GM23338 (cell line): ENCODE data around the gene DYNLT3. TPM values are rescaled to one million over a fixed set of nuclear protein-coding genes. Genes with fewer than 3 reads are reported as not detected.

Experiments
- ATAC-seq: fragments of 200-7000 bp; cut with Tn5 transposase; 3 replicates; pipeline ENCODE4 v1.9.1; 2020
- DNase-seq: peaks from one replicate; pipeline ENCODE4 v3.0.0-alpha.2; 2015; ENCODE audit warnings: low spot score
- H2AFZ ChIP-seq: fragments of 200-600 bp; sonication (generic); 2 replicates; pipeline ENCODE4 v1.8.0; 2016; ENCODE audit warnings: antibody characterized with exemption, mild to moderate bottlenecking, moderate library complexity
- H3F3A ChIP-seq: fragments of 200-600 bp; sonication (generic); replicated peaks from 2 replicates; pipeline ENCODE4 v1.8.0; 2017; ENCODE audit warnings: antibody characterized with exemption, mixed run types, low read depth
- H3K27ac ChIP-seq: fragments of 200-600 bp; sonication (generic); 2 replicates; pipeline ENCODE4 v1.6.1; 2016; ENCODE audit warnings: low read depth
- H3K27me3 ChIP-seq: fragments of 200-600 bp; sonication (generic); 2 replicates; pipeline ENCODE4 v1.8.0; 2016; ENCODE audit warnings: mild to moderate bottlenecking, mixed run types, moderate library complexity; ENCODE audit not compliant: insufficient read depth
- H3K36me3 ChIP-seq: fragments of 200-600 bp; sonication (generic); 2 replicates; pipeline ENCODE4 v1.8.0; 2016; ENCODE audit warnings: mild to moderate bottlenecking; ENCODE audit not compliant: insufficient read depth
- H3K4me1 ChIP-seq: fragments of 200-600 bp; sonication (generic); 2 replicates; pipeline ENCODE4 v1.8.0; 2016; ENCODE audit warnings: mild to moderate bottlenecking, moderate library complexity; ENCODE audit not compliant: insufficient read depth
- H3K4me2 ChIP-seq: fragments of 200-600 bp; sonication (generic); 2 replicates; pipeline ENCODE4 v1.7.1; 2017; ENCODE audit warnings: mixed run types
- H3K4me3 ChIP-seq: fragments of 200-600 bp; sonication (generic); 2 replicates; pipeline ENCODE4 v1.6.1; 2016; ENCODE audit warnings: mixed run types
- H3K79me2 ChIP-seq: fragments of 200-600 bp; sonication (generic); replicated peaks from 2 replicates; pipeline ENCODE4 v1.8.0; 2017; ENCODE audit warnings: mild to moderate bottlenecking; ENCODE audit not compliant: insufficient read depth
- H3K9me2 ChIP-seq: fragments of 200-600 bp; sonication (generic); 2 replicates; pipeline ENCODE4 v1.8.0; 2017; ENCODE audit not compliant: insufficient read depth
- H4K20me1 ChIP-seq: fragments of 200-600 bp; sonication (generic); replicated peaks from 2 replicates; pipeline ENCODE4 v1.8.0; 2017; ENCODE audit warnings: mild to moderate bottlenecking; ENCODE audit not compliant: insufficient read depth
- H3K27ac Mint-ChIP-seq: 2 replicates; pipeline ENCODE4 v1.8.0; 2020; ENCODE audit warnings: inconsistent platforms, mild to moderate bottlenecking, moderate library complexity, mixed read lengths
- H3K27me3 Mint-ChIP-seq: 3 replicates; pipeline ENCODE4 v1.8.0; 2022; ENCODE audit warnings: low read depth, mild to moderate bottlenecking, moderate library complexity, mixed read lengths, inconsistent platforms; ENCODE audit not compliant: insufficient read depth, poor library complexity
- H3K36me3 Mint-ChIP-seq: 3 replicates; pipeline ENCODE4 v1.8.0; 2021; ENCODE audit warnings: low read depth, mild to moderate bottlenecking, inconsistent platforms, moderate library complexity, mixed read lengths
- H3K4me1 Mint-ChIP-seq: 3 replicates; pipeline ENCODE4 v1.8.0; 2020; ENCODE audit warnings: mild to moderate bottlenecking, inconsistent platforms, mixed read lengths
- H3K4me3 Mint-ChIP-seq: 3 replicates; pipeline ENCODE4 v1.8.0; 2021; ENCODE audit warnings: moderate library complexity, mild to moderate bottlenecking, inconsistent platforms, mixed read lengths
- H3K9me3 Mint-ChIP-seq: 3 replicates; pipeline ENCODE4 v1.8.0; 2020; ENCODE audit warnings: moderate library complexity, mild to moderate bottlenecking, inconsistent platforms, mixed read lengths
- CREB1 ChIP-seq: fragments of 250-450 bp; sonication (Bioruptor Pico); IDR thresholded peaks from 2 replicates; pipeline ENCODE4 v1.5.0; 2020; ENCODE audit warnings: low read depth, mild to moderate bottlenecking, moderate library complexity
- EZH2phosphoT487 ChIP-seq: fragments of 200-600 bp; sonication (generic); IDR thresholded peaks from one replicate; pipeline ENCODE4 v1.8.1; 2018; ENCODE audit warnings: antibody characterized with exemption; ENCODE audit not compliant: unreplicated experiment
- JUNB ChIP-seq: IDR thresholded peaks from one replicate; pipeline ENCODE4 v1.6.1; 2016; ENCODE audit warnings: antibody characterized with exemption; ENCODE audit not compliant: unreplicated experiment
- NANOG ChIP-seq: IDR thresholded peaks from 2 replicates; pipeline ENCODE4 v1.6.1; 2016; ENCODE audit warnings: antibody characterized with exemption, borderline replicate concordance
- POLR2AphosphoS5 ChIP-seq: IDR thresholded peaks from 2 replicates; pipeline ENCODE4 v1.6.1; 2016; ENCODE audit warnings: antibody characterized with exemption, low read depth
- STAT1 ChIP-seq: IDR thresholded peaks from one replicate; pipeline ENCODE4 v1.6.1; 2016; ENCODE audit warnings: antibody characterized with exemption; ENCODE audit not compliant: unreplicated experiment
- ZNF114 ChIP-seq: fragments of 250-450 bp; sonication (Bioruptor Pico); IDR thresholded peaks from 2 replicates; pipeline ENCODE4 v1.5.0; 2020; ENCODE audit warnings: mild to moderate bottlenecking, moderate library complexity
- ZNF331 ChIP-seq: fragments of 250-450 bp; sonication (Bioruptor Pico); IDR thresholded peaks from 2 replicates; pipeline ENCODE4 v1.5.0; 2020; ENCODE audit warnings: low read depth, mild to moderate bottlenecking, moderate library complexity
- polyA plus RNA-seq: library from polyadenylated mRNA; unstranded; fragments of >200 nt; fragmentation: Nextera tagmentation; extraction: Ambion mirVana; gene quantifications from 2 replicates; pipeline ENCODE4 v1.2.1, GENCODE V29; 2016
- total RNA-seq: library from RNA; depleted of rRNA; stranded (reverse); fragments of >200 nt; shearing (Covaris generic); gene quantifications from 2 replicates; pipeline ENCODE4 v1.2.3, GENCODE V29; 2014
- TF ChIP-seq, protein P1 (sequence below), 2 experiments: fragments of 200-600 bp in 1 of 2; sonication (generic) in 1 of 2; conservative IDR thresholded peaks; 2 replicates each; pipeline versions ENCODE4 v1.5.1 to v1.6.1; 2016 to 2017; ENCODE audit warnings: antibody characterized with exemption in 2 of 2, low read depth in 2 of 2, mild to moderate bottlenecking in 2 of 2, moderate library complexity in 1 of 2
- TF ChIP-seq, protein P2 (sequence below): IDR thresholded peaks from 2 replicates; pipeline ENCODE4 v1.6.1; 2016; ENCODE audit warnings: antibody characterized with exemption
- TF ChIP-seq, protein P3 (sequence below): IDR thresholded peaks from one replicate; pipeline ENCODE4 v1.6.1; 2018; ENCODE audit warnings: antibody characterized with exemption; ENCODE audit not compliant: unreplicated experiment
- TF ChIP-seq, protein P4 (sequence below): fragments of 250-450 bp; sonication (Bioruptor Pico); IDR thresholded peaks from 2 replicates; pipeline ENCODE4 v1.5.0; 2020; ENCODE audit warnings: mild to moderate bottlenecking, moderate library complexity

Gene DYNLT3
- total and polyA plus RNA-seq, 2 experiments from 2014 or later: 6.5 to 8.1 TPM

DNA sequence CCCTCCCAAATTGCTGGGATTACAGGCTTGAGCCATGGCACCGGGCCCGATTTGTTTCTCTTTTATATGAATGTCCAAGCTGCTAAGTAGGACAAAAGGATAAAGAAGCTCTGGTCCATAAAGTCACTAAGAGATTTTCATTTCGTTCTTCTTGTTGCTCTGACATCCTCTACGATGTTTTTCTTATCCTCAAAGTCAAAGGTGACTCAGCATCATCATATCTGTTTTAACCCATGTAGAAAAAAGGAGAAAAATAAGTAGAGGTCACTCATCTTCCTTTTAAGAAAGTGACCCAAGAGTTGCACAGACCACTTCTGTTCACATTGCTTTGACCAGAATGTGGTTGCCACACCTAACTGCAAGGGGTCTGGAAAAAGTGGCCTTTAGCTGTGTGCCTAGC, 29.3 kb upstream of the DYNLT3 start:
- H3K4me3 ChIP-seq: no peak overlapping the region
- H3K36me3 ChIP-seq: no peaks in the 10 kb centered on the region
- H3K27me3 ChIP-seq: no peaks in the 10 kb centered on the region
- H3K9me2 ChIP-seq: no peaks in the 10 kb centered on the region
- Mint-ChIP-seq H3K27me3 (no peaks in the 10 kb centered on the region), H3K36me3 (no peaks in the 10 kb centered on the region), H3K4me1 (no peaks in the 10 kb centered on the region), H3K9me3 (no peaks in the 10 kb centered on the region), H3K27ac (no peak overlapping the region), H3K4me3 (no peak overlapping the region)
- no peak for DNase-seq
- H4K20me1 ChIP-seq: no peaks in the 10 kb centered on the region
- no peaks in the 10 kb centered on the region for H3F3A ChIP-seq
- no peaks in the 10 kb centered on the region for H3K4me1 ChIP-seq
- no peak overlapping the region for H2AFZ ChIP-seq
- no peak overlapping the region for H3K27ac ChIP-seq
- no peaks in the 10 kb centered on the region for H3K79me2 ChIP-seq
- H3K4me2 ChIP-seq: no peak overlapping the region
- no peak for ATAC-seq
- TF ChIP-seq JUNB (no peak), NANOG (no peak), ZNF331 (no peak), POLR2AphosphoS5 (no peak), STAT1 (no peak), ZNF114 (CRISPR knock-in tag) (no peak), EZH2phosphoT487 (no peak), CREB1 (CRISPR knock-in tag) (no peak)
- TF ChIP-seq, protein P1, sequence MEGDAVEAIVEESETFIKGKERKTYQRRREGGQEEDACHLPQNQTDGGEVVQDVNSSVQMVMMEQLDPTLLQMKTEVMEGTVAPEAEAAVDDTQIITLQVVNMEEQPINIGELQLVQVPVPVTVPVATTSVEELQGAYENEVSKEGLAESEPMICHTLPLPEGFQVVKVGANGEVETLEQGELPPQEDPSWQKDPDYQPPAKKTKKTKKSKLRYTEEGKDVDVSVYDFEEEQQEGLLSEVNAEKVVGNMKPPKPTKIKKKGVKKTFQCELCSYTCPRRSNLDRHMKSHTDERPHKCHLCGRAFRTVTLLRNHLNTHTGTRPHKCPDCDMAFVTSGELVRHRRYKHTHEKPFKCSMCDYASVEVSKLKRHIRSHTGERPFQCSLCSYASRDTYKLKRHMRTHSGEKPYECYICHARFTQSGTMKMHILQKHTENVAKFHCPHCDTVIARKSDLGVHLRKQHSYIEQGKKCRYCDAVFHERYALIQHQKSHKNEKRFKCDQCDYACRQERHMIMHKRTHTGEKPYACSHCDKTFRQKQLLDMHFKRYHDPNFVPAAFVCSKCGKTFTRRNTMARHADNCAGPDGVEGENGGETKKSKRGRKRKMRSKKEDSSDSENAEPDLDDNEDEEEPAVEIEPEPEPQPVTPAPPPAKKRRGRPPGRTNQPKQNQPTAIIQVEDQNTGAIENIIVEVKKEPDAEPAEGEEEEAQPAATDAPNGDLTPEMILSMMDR (conservative IDR thresholded peaks at IDR 0.05; ENCODE audit: low read depth in 2 of 2): no peak
- TF ChIP-seq, protein P2, sequence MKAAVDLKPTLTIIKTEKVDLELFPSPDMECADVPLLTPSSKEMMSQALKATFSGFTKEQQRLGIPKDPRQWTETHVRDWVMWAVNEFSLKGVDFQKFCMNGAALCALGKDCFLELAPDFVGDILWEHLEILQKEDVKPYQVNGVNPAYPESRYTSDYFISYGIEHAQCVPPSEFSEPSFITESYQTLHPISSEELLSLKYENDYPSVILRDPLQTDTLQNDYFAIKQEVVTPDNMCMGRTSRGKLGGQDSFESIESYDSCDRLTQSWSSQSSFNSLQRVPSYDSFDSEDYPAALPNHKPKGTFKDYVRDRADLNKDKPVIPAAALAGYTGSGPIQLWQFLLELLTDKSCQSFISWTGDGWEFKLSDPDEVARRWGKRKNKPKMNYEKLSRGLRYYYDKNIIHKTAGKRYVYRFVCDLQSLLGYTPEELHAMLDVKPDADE: no peak
- TF ChIP-seq, protein P3, sequence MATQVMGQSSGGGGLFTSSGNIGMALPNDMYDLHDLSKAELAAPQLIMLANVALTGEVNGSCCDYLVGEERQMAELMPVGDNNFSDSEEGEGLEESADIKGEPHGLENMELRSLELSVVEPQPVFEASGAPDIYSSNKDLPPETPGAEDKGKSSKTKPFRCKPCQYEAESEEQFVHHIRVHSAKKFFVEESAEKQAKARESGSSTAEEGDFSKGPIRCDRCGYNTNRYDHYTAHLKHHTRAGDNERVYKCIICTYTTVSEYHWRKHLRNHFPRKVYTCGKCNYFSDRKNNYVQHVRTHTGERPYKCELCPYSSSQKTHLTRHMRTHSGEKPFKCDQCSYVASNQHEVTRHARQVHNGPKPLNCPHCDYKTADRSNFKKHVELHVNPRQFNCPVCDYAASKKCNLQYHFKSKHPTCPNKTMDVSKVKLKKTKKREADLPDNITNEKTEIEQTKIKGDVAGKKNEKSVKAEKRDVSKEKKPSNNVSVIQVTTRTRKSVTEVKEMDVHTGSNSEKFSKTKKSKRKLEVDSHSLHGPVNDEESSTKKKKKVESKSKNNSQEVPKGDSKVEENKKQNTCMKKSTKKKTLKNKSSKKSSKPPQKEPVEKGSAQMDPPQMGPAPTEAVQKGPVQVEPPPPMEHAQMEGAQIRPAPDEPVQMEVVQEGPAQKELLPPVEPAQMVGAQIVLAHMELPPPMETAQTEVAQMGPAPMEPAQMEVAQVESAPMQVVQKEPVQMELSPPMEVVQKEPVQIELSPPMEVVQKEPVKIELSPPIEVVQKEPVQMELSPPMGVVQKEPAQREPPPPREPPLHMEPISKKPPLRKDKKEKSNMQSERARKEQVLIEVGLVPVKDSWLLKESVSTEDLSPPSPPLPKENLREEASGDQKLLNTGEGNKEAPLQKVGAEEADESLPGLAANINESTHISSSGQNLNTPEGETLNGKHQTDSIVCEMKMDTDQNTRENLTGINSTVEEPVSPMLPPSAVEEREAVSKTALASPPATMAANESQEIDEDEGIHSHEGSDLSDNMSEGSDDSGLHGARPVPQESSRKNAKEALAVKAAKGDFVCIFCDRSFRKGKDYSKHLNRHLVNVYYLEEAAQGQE: no peak
- TF ChIP-seq, protein P4, sequence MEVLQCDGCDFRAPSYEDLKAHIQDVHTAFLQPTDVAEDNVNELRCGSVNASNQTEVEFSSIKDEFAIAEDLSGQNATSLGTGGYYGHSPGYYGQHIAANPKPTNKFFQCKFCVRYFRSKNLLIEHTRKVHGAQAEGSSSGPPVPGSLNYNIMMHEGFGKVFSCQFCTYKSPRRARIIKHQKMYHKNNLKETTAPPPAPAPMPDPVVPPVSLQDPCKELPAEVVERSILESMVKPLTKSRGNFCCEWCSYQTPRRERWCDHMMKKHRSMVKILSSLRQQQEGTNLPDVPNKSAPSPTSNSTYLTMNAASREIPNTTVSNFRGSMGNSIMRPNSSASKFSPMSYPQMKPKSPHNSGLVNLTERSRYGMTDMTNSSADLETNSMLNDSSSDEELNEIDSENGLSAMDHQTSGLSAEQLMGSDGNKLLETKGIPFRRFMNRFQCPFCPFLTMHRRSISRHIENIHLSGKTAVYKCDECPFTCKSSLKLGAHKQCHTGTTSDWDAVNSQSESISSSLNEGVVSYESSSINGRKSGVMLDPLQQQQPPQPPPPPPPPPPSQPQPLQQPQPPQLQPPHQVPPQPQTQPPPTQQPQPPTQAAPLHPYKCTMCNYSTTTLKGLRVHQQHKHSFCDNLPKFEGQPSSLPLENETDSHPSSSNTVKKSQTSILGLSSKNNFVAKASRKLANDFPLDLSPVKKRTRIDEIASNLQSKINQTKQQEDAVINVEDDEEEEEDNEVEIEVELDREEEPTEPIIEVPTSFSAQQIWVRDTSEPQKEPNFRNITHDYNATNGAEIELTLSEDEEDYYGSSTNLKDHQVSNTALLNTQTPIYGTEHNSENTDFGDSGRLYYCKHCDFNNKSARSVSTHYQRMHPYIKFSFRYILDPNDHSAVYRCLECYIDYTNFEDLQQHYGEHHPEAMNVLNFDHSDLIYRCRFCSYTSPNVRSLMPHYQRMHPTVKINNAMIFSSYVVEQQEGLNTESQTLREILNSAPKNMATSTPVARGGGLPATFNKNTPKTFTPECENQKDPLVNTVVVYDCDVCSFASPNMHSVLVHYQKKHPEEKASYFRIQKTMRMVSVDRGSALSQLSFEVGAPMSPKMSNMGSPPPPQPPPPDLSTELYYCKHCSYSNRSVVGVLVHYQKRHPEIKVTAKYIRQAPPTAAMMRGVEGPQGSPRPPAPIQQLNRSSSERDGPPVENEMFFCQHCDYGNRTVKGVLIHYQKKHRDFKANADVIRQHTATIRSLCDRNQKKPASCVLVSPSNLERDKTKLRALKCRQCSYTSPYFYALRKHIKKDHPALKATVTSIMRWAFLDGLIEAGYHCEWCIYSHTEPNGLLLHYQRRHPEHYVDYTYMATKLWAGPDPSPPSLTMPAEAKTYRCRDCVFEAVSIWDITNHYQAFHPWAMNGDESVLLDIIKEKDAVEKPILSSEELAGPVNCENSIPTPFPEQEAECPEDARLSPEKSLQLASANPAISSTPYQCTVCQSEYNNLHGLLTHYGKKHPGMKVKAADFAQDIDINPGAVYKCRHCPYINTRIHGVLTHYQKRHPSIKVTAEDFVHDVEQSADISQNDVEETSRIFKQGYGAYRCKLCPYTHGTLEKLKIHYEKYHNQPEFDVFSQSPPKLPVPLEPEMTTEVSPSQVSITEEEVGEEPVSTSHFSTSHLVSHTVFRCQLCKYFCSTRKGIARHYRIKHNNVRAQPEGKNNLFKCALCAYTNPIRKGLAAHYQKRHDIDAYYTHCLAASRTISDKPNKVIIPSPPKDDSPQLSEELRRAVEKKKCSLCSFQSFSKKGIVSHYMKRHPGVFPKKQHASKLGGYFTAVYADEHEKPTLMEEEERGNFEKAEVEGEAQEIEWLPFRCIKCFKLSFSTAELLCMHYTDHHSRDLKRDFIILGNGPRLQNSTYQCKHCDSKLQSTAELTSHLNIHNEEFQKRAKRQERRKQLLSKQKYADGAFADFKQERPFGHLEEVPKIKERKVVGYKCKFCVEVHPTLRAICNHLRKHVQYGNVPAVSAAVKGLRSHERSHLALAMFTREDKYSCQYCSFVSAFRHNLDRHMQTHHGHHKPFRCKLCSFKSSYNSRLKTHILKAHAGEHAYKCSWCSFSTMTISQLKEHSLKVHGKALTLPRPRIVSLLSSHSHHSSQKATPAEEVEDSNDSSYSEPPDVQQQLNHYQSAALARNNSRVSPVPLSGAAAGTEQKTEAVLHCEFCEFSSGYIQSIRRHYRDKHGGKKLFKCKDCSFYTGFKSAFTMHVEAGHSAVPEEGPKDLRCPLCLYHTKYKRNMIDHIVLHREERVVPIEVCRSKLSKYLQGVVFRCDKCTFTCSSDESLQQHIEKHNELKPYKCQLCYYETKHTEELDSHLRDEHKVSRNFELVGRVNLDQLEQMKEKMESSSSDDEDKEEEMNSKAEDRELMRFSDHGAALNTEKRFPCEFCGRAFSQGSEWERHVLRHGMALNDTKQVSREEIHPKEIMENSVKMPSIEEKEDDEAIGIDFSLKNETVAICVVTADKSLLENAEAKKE (CRISPR knock-in tag): no peak
